GM21515 (cell line): ENCODE data around the gene IER3.
"Not testable (repeated sequence)": the region's sequence is repeated elsewhere in the genome, so short reads cannot be mapped to it uniquely, and the experiment has no call there.

ENCODE experiments used
- ATAC-seq: cut with Tn5 transposase; IDR thresholded peaks from one replicate; pipeline ENCODE4 v1.9.1; 2021; ENCODE audit not compliant: unreplicated experiment

IER3 gene

GRCh38 chr6:30725713-30726505 lies 18.4 kb downstream of the IER3 start:
- ATAC-seq = no peak

GRCh38 chr6:30724906-30725667 lies 19.3 kb downstream of the IER3 start:
- ATAC-seq = no peak

GRCh38 chr6:30723843-30724741 lies 20.3 kb downstream of the IER3 start:
- ATAC-seq = not testable (repeated sequence)

- not testable (repeated sequence) for ATAC-seq
Observed at GRCh38 chr6:30723159-30723842, 21.0 kb downstream of the IER3 start.

GRCh38 chr6:30722280-30723112 lies 21.9 kb downstream of the IER3 start:
- no peak for ATAC-seq

GRCh38 chr6:30722025-30722279 lies 22.4 kb downstream of the IER3 start:
- ATAC-seq = not testable (repeated sequence)

GRCh38 chr6:30721198-30722024 lies 22.9 kb downstream of the IER3 start:
- no peak for ATAC-seq

GRCh38 chr6:30720738-30721197 lies 23.6 kb downstream of the IER3 start:
- ATAC-seq = no peak

GRCh38 chr6:30719791-30720737 lies 24.3 kb downstream of the IER3 start, which contains the start of gene TUBB:
Gene TUBB (plus strand): TSS chr6:30720352. CDS start chr6:30720507, 155 bp downstream.
- peak; percentile 39 for ATAC-seq

GRCh38 chr6:30719356-30719755 lies 25.0 kb downstream of the IER3 start:
- ATAC-seq = no peak

GRCh38 chr6:30717845-30718720 lies 26.3 kb downstream of the IER3 start:
- not testable (repeated sequence) for ATAC-seq

- peak; percentile 71 for ATAC-seq
Observed at GRCh38 chr6:30717129-30717844, 27.1 kb downstream of the IER3 start, which contains the start of gene MDC1. Gene MDC1 (minus strand): TSS chr6:30717281. CDS start chr6:30715175, 2,106 bp downstream.

GRCh38 chr6:30716879-30717128 lies 27.5 kb downstream of the IER3 start:
- no peak for ATAC-seq

- ATAC-seq = no peak
Observed at GRCh38 chr6:30714263-30714662, 30.1 kb downstream of the IER3 start.

GRCh38 chr6:30712441-30712945 lies 31.9 kb downstream of the IER3 start:
- no peak for ATAC-seq

- ATAC-seq = no peak
Observed at GRCh38 chr6:30711758-30712380, 32.5 kb downstream of the IER3 start.
